Measurements from ENCODE around the gene PGRMC1.
"Not testable (repeated sequence)": the region's sequence is repeated elsewhere in the genome, so short reads cannot be mapped to it uniquely, and the experiment has no call there.

The PGRMC1 gene

DNA sequence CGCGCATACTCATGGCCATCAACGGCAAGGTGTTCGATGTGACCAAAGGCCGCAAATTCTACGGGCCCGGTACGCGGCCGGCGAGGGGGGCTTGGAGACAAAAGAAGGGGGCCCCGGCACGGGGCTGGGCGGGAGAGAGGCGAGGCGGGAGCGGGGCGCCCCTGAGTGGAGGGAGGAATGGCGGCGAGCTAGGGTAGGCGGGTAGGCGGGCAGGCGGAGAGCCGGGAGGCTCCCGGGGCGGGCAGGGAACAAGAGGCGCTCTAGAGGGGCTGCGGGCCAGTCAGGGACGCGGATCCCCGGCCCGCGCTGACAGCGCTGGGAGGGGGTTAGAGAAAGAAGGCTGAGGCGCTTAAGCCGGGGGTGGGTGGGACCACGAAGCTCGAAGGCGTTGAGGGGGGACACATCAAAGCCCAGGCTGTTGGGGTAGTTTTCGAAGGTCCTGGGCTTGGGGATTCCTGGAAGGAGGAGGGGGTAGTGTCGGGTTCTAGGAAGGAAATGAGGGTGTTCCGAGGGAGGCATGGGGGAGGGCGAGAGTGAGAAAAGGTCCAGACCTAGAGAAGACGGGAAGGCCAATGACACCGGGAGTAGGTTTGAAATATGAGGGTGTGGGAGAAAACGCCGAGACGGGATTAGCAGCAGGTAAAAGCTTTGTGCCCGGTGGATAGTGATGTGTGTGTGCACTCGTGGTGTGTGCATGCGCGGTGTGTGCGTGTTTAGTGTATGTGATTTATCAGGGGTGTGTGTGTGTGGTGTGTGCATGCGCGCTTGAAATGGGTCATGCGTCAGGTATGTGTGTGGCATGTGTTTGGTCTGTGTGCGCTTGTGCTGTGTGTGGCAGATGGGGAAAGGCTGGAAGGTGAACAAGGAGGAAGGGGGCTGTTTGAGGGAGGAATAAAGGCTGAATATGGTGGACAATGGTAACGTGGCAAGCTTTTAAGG lies 807 bp downstream of the PGRMC1 start:
- no peak for DNase-seq

DNA sequence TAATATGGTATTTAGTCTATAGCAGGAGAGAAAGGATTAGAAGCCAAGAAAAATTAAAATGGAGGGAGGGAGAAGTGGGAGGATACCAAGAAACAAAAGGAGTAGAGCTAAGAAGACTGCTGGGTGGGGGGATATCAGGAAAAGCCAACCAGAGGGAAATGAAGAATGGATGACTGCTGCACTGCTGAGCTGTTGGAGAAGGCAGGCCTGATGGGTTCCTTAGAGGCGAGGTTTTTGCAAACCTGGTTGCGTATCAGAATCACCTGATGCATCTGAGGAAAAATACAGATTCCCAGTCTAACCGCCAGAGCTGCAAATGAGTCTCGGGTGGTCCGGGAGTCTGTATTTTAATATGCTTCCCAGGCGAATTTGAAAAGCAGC lies 1.5 kb downstream of the PGRMC1 start:
- DNase-seq: no peak

DNA sequence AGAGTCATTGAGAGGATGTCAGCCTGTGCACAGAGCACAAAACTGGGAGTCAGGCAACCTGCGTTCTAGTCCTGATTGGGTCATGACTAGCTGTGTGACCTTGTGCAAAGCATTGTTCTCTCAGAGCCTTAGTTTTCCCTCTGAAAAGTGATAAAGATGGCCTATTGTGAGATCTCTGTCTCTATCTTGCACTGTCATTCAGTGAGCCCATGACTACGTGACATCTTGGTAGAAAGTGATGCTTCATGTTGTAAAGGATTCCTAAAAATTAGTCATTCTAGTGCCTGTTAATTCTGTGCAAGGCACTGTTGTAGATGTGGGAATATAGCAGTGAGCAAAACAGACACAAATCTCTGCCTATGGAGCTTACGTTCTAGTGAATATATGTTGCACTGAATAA lies 2.5 kb downstream of the PGRMC1 start:
- no peak for DNase-seq

DNA sequence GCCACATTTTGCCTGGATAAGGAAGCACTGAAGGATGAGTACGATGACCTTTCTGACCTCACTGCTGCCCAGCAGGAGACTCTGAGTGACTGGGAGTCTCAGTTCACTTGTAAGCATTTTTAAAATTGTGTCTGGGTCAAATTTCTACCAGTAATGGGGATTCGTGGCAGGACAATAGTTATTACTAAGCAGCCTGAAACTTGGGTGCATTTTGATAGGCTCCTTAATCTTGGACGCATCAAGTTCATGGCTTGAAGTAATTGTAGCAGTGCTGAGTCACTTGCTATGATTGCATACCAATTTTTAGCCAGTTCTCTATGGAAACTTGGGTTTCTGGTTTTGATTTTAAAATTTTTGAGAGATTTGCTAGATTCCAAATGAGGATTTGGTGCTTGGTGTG lies 4.3 kb downstream of the PGRMC1 start:
- DNase-seq: no peak

DNA sequence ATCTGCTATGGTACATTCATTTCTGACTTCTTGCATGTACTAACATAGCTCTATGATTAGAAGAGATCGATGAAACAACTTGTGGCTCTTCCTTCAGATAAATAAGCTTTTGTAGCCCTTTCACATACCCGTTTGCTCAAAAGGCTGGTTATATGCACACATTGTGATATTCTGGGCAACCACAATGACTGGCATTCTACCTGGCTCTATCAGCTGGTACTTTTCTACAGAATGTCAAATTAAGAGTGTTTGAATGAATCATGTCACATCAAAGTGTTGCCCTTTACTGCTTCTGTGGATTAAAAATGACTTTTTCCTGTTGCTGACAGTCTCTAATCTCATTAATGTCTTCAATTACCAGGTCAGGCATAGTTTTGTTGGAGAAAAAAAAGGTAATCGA lies 11.6 kb downstream of the PGRMC1 start:
- no peak for DNase-seq

DNA sequence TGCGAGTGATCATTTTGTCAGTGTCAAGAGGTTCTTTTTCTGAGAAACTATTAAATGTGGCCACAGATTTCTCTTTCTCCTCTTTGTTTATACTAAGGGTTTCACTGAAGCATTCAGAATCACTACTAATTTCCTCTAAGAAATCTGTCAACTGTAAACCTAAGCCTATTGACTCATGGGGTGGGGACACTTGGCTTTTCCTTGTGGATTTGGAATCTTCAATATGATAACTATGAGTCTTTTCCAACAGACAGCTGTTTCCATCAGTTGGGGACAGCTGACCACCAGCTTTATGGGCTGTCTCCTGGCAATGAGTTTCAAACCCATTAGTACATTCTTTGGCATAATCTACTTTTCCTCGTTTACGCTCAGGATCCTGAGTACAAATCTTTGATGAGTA lies 13.8 kb downstream of the PGRMC1 start:
- no peak for DNase-seq

DNA sequence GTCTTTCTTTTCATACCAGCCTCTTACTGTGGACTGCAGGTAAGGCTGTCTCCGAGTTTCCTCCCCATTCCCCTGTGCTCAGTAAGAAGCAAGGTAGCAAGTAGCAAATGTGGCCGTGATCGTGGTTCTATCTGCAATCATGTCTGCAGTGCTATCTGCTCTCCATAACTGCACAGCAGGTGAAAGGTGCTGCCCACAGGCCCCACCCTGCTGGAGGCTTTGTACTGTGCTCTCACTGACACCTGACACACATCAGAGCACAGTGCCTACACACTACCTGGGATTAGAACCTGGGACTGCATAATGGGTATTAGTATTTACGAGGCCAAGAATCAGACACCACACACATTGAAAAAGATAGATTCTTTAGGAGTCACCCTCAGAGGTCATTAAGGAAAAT lies 15.3 kb downstream of the PGRMC1 start:
- DNase-seq: no peak

DNA sequence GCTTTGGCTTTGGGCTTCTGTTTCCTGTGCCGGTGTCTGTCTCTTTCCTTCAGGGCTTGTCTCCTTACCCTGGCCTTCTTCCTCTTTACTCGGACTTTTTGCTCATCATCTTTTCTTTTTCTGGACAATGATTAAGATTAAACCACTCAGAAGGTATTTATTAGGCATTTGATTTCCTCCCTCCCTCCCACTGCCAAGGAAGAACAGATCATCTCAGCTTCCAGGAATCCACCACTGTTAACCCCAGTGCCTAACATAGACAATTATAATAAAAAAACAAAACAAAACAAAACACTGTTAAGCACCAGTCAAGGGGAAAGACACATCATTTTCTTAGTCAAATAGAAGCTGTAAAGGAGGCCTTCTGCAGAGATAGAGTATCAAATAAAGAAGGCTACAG lies 16.6 kb downstream of the PGRMC1 start:
- no peak for DNase-seq

DNA sequence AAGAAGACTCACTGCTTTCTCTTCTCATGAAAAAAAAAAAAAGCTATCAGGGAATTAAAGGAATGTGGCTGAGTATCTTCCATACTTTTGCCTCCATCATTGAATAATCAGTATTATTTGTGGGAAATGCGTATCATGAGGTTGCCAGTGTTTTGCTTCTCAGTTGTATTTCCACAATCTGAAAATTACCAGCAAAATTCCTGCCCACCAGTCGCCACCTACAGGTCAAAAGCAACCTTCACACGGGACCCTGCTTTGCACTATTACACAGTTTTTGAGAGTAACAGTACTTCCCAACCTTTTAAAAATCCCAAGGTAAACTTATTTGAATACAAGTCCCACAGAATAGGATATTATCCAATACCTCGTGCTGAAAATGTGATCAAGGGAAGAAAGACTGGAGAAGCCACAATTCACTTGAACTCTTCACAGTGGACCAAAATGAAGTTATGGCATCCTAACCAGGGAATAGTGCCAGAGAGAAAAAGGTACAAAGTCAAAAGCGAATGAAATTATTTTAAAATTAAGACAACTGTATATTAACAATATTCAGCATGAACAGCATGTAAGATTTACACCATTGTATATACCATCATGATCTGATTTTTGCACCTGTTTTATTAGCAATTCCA lies 30.4 kb downstream of the PGRMC1 start:
- no peak for DNase-seq

DNA sequence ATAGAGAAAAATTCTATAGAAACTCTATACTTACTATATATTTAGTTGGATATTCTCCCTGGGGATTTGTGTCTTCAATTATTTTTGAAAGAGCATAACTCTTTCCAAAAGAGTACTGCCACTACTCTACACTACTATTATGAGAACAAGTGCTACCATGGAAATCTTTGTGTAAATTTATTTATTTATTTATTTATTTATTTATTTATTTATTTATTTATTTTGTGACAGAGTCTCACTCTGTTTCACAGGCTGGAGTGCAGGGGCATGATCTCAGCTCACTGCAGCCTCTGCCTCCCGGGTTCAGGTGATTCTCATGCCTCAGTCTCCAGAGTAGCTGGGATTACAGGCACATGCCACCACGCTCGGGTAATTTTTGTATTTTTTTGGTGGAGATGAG lies 31.0 kb downstream of the PGRMC1 start:
- DNase-seq: not testable (repeated sequence)

DNA sequence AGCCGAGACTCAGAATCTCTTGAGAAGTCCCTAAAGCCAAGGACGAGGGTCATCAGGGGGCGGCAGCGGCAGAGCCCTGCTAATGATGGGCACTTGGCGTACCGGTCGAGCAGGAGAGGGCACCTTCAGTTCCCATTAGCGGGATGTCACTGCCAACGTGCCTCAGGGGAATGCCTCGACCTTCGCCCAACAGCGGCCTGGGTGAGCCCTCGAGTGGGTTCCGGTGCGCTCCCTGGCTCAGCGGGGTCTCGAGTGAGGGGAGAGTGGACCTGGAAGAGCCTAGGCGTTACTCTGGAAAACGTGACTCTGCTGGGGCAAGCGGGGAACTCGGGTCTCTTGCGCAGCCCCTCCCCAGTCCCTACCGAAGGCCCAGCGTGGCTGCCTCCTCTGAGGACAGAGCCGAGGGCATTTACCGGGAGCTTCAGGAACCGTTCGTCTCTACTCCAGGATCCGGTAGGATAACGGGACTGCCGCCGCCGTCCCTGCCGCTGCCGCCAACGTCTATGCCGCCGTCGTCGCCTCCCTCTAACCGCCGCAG lies 36.9 kb downstream of the PGRMC1 start:
- no peak for DNase-seq

DNA sequence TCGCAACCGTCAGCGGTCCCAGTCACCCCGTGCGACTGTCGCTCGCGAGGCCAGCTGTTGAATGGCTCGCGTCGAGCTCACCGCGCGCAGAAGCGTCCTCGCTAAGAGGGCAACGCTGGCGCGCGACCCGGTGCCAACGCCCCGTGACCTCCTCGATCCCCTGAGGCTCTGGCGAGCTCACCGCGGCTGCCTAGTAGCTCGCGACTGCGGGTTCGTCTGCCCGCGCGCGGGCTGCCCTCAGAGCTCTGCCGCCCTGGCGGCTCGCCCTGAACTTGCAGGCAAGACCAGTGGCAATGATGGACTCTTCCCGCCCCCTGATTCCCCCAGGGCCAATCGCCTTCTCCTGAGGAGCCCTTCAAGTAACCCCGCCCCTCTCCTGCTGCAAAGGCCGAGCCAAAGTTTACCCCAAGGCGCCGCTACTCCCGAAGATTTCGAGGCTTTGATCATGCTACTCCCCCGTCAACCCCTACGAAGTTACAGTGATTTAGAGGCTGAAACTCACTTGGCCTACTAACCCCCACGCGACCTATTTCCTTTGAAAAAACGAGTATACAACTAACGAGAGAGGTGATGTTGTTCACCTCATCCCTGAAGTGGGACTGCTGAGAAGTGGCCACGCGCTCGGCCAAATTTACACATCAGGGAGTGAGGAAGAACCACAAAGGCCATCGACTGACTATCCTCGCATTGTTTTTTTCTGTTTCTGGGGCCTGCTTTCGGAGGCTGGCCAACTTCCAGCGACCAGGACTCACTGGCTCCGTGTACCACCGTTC lies 37.5 kb downstream of the PGRMC1 start:
- no peak for DNase-seq

DNA sequence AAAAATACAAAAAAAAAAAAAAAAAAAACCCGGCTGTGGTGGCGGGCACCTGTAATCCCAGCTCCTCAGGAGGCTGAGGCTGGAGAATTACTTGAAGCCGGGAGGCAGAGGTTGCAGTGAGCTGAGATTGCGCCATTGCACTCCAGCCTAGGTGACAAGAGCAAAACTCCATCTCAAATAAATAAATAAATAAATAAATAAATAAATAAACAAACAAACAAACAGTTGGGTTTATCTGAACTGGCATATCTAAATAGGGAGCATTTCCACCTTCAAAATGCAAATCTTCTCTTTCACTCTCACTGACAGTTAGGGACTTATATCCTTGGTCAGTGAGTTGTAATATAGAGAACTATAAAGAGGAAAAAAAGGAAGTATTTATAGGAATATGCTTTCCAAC lies 46.3 kb downstream of the PGRMC1 start:
- DNase-seq: not testable (repeated sequence)

DNA sequence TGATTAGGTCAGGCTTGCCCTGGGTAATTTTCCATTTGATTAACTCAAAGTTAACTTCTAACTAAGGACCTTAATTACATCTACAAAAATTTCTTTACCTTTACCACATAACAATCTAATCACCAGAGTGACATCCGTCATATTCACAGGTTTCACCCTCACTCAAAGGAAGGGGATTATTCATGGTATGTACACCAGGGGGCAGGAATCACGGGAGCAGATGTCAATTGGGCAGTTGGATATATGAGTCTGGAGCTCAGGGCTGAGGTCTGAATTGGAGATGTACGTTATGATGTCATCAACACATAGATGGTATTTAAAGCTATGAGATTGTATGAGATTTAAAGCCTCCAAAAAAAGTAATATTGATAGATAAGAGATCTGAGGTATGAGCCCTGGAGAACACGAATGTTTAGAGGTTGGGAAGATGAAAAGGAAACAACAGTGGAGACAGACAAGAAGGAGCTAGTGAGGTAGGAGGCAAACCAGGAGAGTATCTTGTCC lies 52.9 kb downstream of the PGRMC1 start:
- DNase-seq: no peak

DNA sequence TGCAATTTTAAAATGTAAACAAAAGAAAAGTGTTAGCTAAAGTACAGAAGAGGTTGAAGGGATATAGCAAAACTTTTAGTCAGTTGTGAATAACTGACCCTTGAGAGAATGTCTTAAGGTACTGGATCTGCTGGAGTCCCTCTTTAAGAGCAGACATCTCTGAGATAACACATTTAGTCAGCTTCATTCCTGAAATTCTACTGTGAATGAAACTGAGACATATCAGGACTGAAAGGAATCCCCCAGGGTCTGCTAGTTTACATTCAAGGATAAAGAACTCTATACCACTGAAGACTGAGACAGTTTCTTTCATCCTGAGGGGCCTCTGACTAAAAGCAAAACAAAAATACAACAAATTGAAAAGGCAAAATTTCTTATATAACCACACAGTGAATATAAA lies 54.4 kb downstream of the PGRMC1 start:
- no peak for DNase-seq

DNA sequence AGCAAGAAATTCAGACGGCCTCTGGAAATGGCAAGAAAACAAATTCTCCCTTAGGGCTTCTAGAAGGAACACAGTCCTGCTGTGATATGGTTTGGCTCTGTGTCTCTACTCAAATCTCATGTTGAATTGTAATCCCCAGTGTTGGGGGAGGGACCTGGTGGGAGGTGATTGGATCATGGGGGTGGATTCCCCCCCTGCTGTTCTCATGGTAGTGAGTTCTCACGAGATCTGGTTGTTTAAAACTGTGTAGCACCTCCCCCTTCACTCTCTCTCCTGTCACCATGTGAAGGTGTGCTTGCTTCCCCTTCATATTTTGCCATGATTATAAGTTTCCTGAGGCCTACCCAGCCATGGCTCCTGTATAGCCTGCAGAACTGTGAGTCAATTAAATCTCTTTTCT lies 55.2 kb downstream of the PGRMC1 start:
- DNase-seq: not testable (repeated sequence)

DNA sequence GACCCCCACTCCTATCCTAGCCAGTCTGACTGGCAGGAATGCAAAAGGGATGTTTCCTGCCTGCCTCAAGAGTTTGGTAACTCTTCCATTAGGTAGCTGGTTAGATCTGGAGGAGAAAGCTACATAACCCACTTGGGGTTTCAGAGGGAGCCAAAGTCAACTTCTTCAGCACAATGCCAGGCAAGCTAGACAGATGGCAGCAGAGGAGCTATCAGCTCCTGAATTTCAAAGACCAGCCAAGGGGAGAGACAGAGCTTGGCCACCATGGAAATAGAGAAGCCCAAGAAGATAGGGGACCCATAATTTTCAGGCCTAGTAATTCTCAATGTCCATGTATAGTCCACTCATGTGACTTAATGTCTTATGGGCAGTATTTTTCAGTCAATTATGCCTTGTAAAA lies 56.4 kb downstream of the PGRMC1 start:
- no peak for DNase-seq

Measured in SHP77 treated with DMSO at 0.1 percent for 48 hours (cell line).